ENCODE results near the gene CAMTA1. TPM values are rescaled to one million over a fixed set of nuclear protein-coding genes. Genes with fewer than 3 reads are reported as not detected.

Gene CAMTA1
- total and polyA plus RNA-seq, 4 donors: 18.0 to 93.5 (median 35.8) TPM

- Histone ChIP-seq H3K9ac (ENCODE audit: low read depth in 1 of 2, low read length in 2 of 2) (no peak overlapping the region), H3K4me1 (ENCODE audit: control insufficient read depth in 4 of 4, insufficient read depth in 4 of 4, low read length in 3 of 4) (peaks cover 2 to 12% (median 5%) of the 10 kb centered on the region in 4 donors), H3K36me3 (ENCODE audit: control insufficient read depth in 4 of 4, insufficient read depth in 3 of 4, low read depth in 1 of 4, low read length in 3 of 4) (no peaks in the 10 kb centered on the region), H3K27me3 (ENCODE audit: control insufficient read depth in 4 of 4, insufficient read depth in 4 of 4, low read length in 3 of 4) (no peaks in the 10 kb centered on the region), H3K9me3 (ENCODE audit: control insufficient read depth in 4 of 4, low read length in 3 of 4) (no peaks in the 10 kb centered on the region), H3K27ac (ENCODE audit: low read depth in 1 of 2, low read length in 2 of 2) (no peak overlapping the region), H3K4me3 (ENCODE audit: low read depth in 1 of 3, low read length in 3 of 3) (no peak overlapping the region)
- DNase-seq (ENCODE audit: low spot score): no peak
- TF ChIP-seq SP1 (IDR thresholded peaks at IDR 0.05) (no peak), TAF1 (conservative IDR thresholded peaks at IDR 0.05) (no peak)
- WGBS: 35% methylated on average over 10 of the region's 10 CpGs
Observed at GRCh38 chr1:7616953-7617352, 831.7 kb downstream of the CAMTA1 start.

DNA sequence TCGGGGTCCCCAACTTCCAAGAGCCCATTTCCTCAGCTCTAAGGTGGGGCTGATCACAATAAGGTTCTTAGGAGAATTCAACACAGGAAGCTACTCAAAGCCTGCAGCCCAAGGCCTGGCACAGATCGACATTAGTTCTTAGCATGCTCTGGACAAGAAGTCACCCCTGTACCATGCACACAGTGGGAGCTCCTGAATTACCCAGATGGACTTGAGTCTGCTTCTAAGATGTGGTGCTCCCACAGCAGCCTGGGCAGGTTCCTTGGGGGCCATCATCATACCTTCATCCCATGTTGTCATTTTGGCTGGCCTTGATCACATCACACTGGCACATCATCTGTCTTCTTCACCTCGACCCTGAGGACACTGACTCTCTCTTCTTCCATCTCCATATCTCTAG lies 832.6 kb downstream of the CAMTA1 start:
- WGBS: 76% methylated on average over 3 of the region's 3 CpGs
- no peak for DNase-seq (ENCODE audit: low spot score)
- Histone ChIP-seq H3K27ac (ENCODE audit: low read depth in 1 of 2, low read length in 2 of 2) (no peak overlapping the region), H3K9me3 (ENCODE audit: control insufficient read depth in 4 of 4, low read length in 3 of 4) (no peaks in the 10 kb centered on the region), H3K4me1 (ENCODE audit: control insufficient read depth in 4 of 4, insufficient read depth in 4 of 4, low read length in 3 of 4) (peaks cover 2 to 15% (median 7%) of the 10 kb centered on the region in 4 donors), H3K36me3 (ENCODE audit: control insufficient read depth in 4 of 4, insufficient read depth in 3 of 4, low read depth in 1 of 4, low read length in 3 of 4) (no peaks in the 10 kb centered on the region), H3K9ac (ENCODE audit: low read depth in 1 of 2, low read length in 2 of 2) (no peak overlapping the region), H3K27me3 (ENCODE audit: control insufficient read depth in 4 of 4, insufficient read depth in 4 of 4, low read length in 3 of 4) (no peaks in the 10 kb centered on the region), H3K4me3 (ENCODE audit: low read depth in 1 of 3, low read length in 3 of 3) (no peak overlapping the region)
- TF ChIP-seq, protein P1, sequence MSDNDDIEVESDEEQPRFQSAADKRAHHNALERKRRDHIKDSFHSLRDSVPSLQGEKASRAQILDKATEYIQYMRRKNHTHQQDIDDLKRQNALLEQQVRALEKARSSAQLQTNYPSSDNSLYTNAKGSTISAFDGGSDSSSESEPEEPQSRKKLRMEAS (IDR thresholded peaks at IDR 0.05): no peak
- no peak for TF ChIP-seq NR2F2 (IDR thresholded peaks at IDR 0.05)
- no peak for TF ChIP-seq RXRA (IDR thresholded peaks at IDR 0.05)
- no peak for TF ChIP-seq HNF4G (IDR thresholded peaks at IDR 0.05)

GRCh38 chr1:7620196-7620595 lies 834.9 kb downstream of the CAMTA1 start:
- H3K27me3 ChIP-seq (ENCODE audit: control insufficient read depth in 4 of 4, insufficient read depth in 4 of 4, low read length in 3 of 4): no peaks in the 10 kb centered on the region
- no peaks in the 10 kb centered on the region for H3K36me3 ChIP-seq (ENCODE audit: control insufficient read depth in 4 of 4, insufficient read depth in 3 of 4, low read depth in 1 of 4, low read length in 3 of 4)
- TF ChIP-seq FOXA2 (IDR thresholded peaks at IDR 0.05) (no peak), ATF3 (IDR thresholded peaks at IDR 0.05) (no peak), EGR1 (IDR thresholded peaks at IDR 0.05; ENCODE audit: low read depth in 2 of 2) (no peak)
- TF ChIP-seq, protein P2, sequence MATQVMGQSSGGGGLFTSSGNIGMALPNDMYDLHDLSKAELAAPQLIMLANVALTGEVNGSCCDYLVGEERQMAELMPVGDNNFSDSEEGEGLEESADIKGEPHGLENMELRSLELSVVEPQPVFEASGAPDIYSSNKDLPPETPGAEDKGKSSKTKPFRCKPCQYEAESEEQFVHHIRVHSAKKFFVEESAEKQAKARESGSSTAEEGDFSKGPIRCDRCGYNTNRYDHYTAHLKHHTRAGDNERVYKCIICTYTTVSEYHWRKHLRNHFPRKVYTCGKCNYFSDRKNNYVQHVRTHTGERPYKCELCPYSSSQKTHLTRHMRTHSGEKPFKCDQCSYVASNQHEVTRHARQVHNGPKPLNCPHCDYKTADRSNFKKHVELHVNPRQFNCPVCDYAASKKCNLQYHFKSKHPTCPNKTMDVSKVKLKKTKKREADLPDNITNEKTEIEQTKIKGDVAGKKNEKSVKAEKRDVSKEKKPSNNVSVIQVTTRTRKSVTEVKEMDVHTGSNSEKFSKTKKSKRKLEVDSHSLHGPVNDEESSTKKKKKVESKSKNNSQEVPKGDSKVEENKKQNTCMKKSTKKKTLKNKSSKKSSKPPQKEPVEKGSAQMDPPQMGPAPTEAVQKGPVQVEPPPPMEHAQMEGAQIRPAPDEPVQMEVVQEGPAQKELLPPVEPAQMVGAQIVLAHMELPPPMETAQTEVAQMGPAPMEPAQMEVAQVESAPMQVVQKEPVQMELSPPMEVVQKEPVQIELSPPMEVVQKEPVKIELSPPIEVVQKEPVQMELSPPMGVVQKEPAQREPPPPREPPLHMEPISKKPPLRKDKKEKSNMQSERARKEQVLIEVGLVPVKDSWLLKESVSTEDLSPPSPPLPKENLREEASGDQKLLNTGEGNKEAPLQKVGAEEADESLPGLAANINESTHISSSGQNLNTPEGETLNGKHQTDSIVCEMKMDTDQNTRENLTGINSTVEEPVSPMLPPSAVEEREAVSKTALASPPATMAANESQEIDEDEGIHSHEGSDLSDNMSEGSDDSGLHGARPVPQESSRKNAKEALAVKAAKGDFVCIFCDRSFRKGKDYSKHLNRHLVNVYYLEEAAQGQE (IDR thresholded peaks at IDR 0.05): no peak
- TF ChIP-seq, protein P3, sequence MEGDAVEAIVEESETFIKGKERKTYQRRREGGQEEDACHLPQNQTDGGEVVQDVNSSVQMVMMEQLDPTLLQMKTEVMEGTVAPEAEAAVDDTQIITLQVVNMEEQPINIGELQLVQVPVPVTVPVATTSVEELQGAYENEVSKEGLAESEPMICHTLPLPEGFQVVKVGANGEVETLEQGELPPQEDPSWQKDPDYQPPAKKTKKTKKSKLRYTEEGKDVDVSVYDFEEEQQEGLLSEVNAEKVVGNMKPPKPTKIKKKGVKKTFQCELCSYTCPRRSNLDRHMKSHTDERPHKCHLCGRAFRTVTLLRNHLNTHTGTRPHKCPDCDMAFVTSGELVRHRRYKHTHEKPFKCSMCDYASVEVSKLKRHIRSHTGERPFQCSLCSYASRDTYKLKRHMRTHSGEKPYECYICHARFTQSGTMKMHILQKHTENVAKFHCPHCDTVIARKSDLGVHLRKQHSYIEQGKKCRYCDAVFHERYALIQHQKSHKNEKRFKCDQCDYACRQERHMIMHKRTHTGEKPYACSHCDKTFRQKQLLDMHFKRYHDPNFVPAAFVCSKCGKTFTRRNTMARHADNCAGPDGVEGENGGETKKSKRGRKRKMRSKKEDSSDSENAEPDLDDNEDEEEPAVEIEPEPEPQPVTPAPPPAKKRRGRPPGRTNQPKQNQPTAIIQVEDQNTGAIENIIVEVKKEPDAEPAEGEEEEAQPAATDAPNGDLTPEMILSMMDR (IDR thresholded peaks at IDR 0.05; ENCODE audit: low read depth, low read length, missing input control): no peak
- H3K4me3 ChIP-seq (ENCODE audit: low read depth in 1 of 3, low read length in 3 of 3): no peak overlapping the region
- DNase-seq (ENCODE audit: low spot score): no peak
- peaks cover 2 to 19% (median 13%) of the 10 kb centered on the region in 4 donors for H3K4me1 ChIP-seq (ENCODE audit: control insufficient read depth in 4 of 4, insufficient read depth in 4 of 4, low read length in 3 of 4)
- no peak overlapping the region for H3K9ac ChIP-seq (ENCODE audit: low read depth in 1 of 2, low read length in 2 of 2)
- 75% methylated on average over 4 of the region's 4 CpGs for WGBS
- H3K27ac ChIP-seq (ENCODE audit: low read depth in 1 of 2, low read length in 2 of 2): no peak overlapping the region
- H3K9me3 ChIP-seq (ENCODE audit: control insufficient read depth in 4 of 4, low read length in 3 of 4): no peaks in the 10 kb centered on the region

Measured in liver (tissue), 9 donors.